ENCODE results near the gene DISC1.

The DISC1 gene

DNA sequence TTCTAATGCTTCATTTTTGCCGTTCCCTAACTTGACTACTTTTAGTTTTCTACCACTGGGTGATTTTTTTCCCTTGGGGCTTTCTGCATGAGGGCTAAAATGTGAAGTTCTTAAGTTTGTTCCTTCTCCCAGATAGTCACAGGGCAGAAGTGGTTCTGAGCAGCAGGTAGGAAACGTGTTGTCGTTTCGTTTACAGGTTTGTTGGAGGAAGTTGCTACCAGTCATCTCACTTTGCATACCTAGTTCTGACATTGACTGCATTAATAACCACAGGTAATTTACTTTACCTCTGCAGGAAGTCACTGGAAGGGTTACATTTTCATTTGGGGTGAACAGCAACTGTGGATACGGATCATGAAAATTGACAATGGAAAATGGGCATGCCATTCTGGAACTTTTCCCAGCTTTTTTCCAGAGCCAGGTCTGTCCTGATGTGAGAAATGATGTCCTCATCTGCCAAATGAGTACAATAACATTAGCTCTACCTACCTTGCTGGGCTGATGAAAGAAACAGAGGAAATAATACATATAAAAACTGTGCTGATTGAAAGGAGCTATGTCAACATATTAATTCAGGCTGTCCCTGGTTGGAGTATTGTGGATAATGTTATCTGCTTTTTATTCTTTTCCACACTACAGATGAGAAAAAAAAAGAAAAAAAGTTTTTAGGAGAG is 94.2 kb downstream of the DISC1 start:
- H3K9me3 ChIP-seq (ENCODE audit: insufficient read depth, low read length), result no peaks in the 10 kb centered on the region
- no peaks in the 10 kb centered on the region for H3K79me2 ChIP-seq (ENCODE audit: insufficient read depth, low read length)
- no peak overlapping the region for H3K9ac ChIP-seq (ENCODE audit: low read length)
- no peak overlapping the region for H3K4me3 ChIP-seq (ENCODE audit: insufficient read depth, low read length, poor library complexity, severe bottlenecking)
- TF ChIP-seq, protein P1, sequence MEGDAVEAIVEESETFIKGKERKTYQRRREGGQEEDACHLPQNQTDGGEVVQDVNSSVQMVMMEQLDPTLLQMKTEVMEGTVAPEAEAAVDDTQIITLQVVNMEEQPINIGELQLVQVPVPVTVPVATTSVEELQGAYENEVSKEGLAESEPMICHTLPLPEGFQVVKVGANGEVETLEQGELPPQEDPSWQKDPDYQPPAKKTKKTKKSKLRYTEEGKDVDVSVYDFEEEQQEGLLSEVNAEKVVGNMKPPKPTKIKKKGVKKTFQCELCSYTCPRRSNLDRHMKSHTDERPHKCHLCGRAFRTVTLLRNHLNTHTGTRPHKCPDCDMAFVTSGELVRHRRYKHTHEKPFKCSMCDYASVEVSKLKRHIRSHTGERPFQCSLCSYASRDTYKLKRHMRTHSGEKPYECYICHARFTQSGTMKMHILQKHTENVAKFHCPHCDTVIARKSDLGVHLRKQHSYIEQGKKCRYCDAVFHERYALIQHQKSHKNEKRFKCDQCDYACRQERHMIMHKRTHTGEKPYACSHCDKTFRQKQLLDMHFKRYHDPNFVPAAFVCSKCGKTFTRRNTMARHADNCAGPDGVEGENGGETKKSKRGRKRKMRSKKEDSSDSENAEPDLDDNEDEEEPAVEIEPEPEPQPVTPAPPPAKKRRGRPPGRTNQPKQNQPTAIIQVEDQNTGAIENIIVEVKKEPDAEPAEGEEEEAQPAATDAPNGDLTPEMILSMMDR (IDR thresholded peaks at IDR 0.05; ENCODE audit: insufficient read depth, low read length, poor library complexity, severe bottlenecking), result no peak
- TF ChIP-seq EZH2phosphoT487 (conservative IDR thresholded peaks at IDR 0.05; ENCODE audit: low read length), result no peak
- H3K4me2 ChIP-seq (ENCODE audit: low read depth, low read length, poor library complexity, severe bottlenecking), result no peak overlapping the region
- no peak overlapping the region for H2AFZ ChIP-seq (ENCODE audit: low read depth, low read length, severe bottlenecking)
- H3K27ac ChIP-seq (ENCODE audit: low read depth, low read length), result no peak overlapping the region
- H3K36me3 ChIP-seq (ENCODE audit: low read length), result no peaks in the 10 kb centered on the region
- no peaks in the 10 kb centered on the region for H3K9me2 ChIP-seq (replicated peaks; ENCODE audit: insufficient read depth, low read length)
- H3F3A ChIP-seq (ENCODE audit: insufficient read depth), result no peaks in the 10 kb centered on the region
- H3K27me3 ChIP-seq (ENCODE audit: low read length), result no peaks in the 10 kb centered on the region
- H4K20me1 ChIP-seq (ENCODE audit: low read depth, low read length), result no peaks in the 10 kb centered on the region

DNA sequence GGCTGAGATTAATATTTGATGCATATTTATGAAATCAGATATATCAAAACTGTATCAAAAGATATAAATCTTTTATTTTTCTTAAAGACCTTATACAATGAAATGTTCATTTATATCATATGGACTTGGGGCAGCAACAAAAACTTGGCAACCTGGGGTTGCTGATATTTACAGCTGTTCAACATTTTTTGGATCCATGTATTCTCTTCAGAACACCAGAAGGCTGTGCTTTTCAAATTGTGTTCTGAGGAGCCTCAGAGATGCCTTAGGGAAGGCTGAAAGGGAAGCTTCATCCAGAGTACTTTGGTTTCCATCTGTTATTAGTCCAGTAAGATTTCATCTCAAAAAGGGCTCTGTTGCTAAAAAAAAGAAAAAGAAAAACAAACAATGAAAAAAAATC is 94.8 kb downstream of the DISC1 start:
- Histone ChIP-seq H3K9me2 (replicated peaks; ENCODE audit: insufficient read depth, low read length) (no peaks in the 10 kb centered on the region), H3K9ac (ENCODE audit: low read length) (no peak overlapping the region), H3F3A (ENCODE audit: insufficient read depth) (no peaks in the 10 kb centered on the region), H3K4me2 (ENCODE audit: low read depth, low read length, poor library complexity, severe bottlenecking) (no peak overlapping the region), H3K36me3 (ENCODE audit: low read length) (no peaks in the 10 kb centered on the region), H3K27ac (ENCODE audit: low read depth, low read length) (no peak overlapping the region), H3K27me3 (ENCODE audit: low read length) (no peaks in the 10 kb centered on the region), H4K20me1 (ENCODE audit: low read depth, low read length) (no peaks in the 10 kb centered on the region), H3K79me2 (ENCODE audit: insufficient read depth, low read length) (no peaks in the 10 kb centered on the region), H3K4me3 (ENCODE audit: insufficient read depth, low read length, poor library complexity, severe bottlenecking) (no peak overlapping the region), H3K9me3 (ENCODE audit: insufficient read depth, low read length) (no peaks in the 10 kb centered on the region), H2AFZ (ENCODE audit: low read depth, low read length, severe bottlenecking) (no peak overlapping the region)
- TF ChIP-seq, protein P1 (IDR thresholded peaks at IDR 0.05; ENCODE audit: insufficient read depth, low read length, poor library complexity, severe bottlenecking), result no peak
- TF ChIP-seq EZH2phosphoT487 (conservative IDR thresholded peaks at IDR 0.05; ENCODE audit: low read length), result no peak

DNA sequence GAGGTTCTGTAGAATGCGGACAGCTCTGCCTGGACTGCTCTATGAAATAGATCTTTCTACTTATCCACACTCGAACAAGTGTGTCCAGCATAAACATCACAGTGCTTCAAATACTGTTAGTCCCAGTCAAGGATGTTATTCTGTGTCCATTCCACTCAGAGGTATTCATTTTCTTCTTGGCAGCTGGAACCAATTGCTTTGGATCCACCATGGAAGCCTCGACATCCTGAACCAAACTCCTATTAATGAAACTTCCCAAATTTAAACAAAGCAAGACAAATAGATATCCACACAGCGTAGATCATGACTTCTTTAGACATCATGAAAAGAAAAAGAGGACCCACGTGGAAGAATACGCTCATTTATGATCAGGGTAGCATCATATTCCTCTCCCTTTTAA is 95.8 kb downstream of the DISC1 start:
- Histone ChIP-seq H3K36me3 (ENCODE audit: low read length) (no peaks in the 10 kb centered on the region), H2AFZ (ENCODE audit: low read depth, low read length, severe bottlenecking) (no peak overlapping the region), H3K79me2 (ENCODE audit: insufficient read depth, low read length) (no peaks in the 10 kb centered on the region), H3K9ac (ENCODE audit: low read length) (no peak overlapping the region), H3K9me2 (replicated peaks; ENCODE audit: insufficient read depth, low read length) (no peaks in the 10 kb centered on the region), H3K4me3 (ENCODE audit: insufficient read depth, low read length, poor library complexity, severe bottlenecking) (no peak overlapping the region), H4K20me1 (ENCODE audit: low read depth, low read length) (no peaks in the 10 kb centered on the region), H3K9me3 (ENCODE audit: insufficient read depth, low read length) (no peaks in the 10 kb centered on the region), H3K4me2 (ENCODE audit: low read depth, low read length, poor library complexity, severe bottlenecking) (no peak overlapping the region), H3F3A (ENCODE audit: insufficient read depth) (no peaks in the 10 kb centered on the region), H3K27ac (ENCODE audit: low read depth, low read length) (no peak overlapping the region), H3K27me3 (ENCODE audit: low read length) (no peaks in the 10 kb centered on the region)
- TF ChIP-seq EZH2phosphoT487 (conservative IDR thresholded peaks at IDR 0.05; ENCODE audit: low read length), result no peak
- TF ChIP-seq, protein P1 (IDR thresholded peaks at IDR 0.05; ENCODE audit: insufficient read depth, low read length, poor library complexity, severe bottlenecking), result no peak
